GM19395 (cell line): ENCODE results near the gene SOX12.
"Not testable (repeated sequence)": the region's sequence is repeated elsewhere in the genome, so short reads cannot be mapped to it uniquely, and the experiment has no call there.

Experiments
- ATAC-seq: cut with Tn5 transposase; IDR thresholded peaks from one replicate; pipeline ENCODE4 v1.9.1; 2021; ENCODE audit warnings: mild to moderate bottlenecking, moderate library complexity; ENCODE audit not compliant: unreplicated experiment

SOX12 gene

DNA sequence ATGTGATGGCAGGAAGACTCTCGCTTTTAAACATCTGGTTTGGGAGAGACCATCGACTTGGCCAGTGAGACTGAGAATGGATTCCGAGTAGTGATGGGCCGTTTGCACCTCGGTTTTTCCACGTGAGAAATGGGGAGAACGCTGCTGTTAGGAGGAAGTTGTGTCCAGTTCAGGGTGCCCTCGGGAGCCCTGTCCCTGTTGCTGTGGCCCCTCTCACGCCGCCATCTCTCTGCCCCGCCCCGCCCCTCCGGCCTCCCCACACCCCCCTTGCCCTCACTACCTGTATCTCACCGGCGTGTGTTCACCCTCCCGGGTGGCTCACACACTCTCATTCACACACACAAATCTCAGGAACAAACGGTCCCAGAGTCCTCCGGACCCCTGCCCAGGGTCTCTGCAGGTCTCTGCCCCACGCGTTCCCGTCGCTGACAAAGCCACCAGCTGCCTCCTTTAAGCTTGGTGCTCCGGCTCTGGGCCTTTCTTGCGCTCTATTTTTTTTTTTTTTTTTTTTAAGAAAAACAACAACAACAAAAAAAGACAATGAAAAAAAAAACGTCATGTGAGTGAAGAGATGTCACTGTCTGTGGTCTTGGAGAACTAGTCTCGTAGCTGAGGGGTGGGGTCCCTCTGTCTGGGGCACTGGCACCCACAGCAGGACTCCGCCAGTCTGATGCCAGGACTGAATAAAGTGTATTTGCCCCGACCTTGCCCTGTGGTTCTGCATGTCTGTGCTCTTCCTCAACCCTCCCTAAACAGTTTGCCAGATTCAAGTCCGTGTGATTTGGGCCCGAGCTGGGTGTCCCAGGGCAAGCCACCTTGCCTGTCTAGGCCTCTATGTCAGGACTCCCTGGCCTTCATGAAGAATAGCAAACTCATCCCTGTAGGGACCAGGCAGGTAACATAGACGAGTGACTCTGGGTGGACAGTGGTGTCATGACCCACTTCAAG is 2.9 kb downstream of the SOX12 start:
- ATAC-seq, result no peak

DNA sequence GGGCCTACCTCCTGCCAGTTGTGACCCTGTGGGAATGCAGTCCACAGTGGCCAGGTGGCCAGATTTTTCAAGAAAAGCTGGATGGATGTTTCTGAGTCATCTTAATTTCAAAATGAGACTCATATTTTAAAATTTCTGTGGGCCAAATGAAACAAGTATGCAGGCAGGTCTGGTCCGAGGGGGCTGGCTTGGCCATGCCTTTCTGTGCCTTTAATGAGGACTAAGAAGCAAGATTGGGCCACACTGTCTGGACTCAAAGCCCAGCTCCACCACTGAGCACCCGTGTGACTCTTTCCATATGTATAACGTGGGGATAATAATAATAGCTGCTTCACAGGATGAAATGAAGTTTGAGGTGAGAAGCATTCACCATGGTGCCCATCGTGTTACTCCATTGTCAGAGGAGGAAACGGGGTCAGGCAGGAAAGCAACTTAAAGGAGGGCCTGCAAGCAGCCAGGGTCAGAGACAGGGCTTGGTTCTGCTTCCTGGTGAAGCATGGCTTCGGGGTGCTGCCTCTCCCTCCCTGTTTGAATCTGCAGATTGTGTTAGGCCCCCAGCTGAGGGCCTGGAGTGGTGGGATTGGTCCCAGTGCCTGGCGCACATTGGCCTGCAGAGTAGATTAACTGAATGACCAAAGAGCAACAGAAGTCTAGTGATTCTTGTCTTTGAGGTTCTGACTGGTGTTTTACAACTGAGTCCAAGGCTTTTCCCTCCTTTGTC is 3.8 kb downstream of the SOX12 start:
- no peak for ATAC-seq

DNA sequence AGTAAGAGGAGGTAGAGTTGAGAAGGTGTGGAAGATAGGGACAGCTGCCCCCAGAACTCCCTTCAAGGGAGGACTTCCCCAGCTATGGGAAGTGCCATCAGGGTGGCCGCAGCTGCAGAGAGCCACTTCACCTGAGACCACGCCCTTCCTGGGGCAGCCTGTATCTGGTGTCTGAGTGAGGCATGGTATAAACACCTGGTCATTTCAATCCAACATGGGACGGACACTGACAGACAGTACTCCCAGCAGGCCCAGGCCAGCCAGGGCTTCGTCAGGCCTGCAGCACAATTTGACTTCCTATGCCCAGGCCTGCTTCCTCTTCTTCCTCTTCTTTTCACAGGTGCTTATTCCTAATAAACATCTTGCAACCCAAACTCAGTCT is 4.5 kb downstream of the SOX12 start:
- no peak for ATAC-seq

DNA sequence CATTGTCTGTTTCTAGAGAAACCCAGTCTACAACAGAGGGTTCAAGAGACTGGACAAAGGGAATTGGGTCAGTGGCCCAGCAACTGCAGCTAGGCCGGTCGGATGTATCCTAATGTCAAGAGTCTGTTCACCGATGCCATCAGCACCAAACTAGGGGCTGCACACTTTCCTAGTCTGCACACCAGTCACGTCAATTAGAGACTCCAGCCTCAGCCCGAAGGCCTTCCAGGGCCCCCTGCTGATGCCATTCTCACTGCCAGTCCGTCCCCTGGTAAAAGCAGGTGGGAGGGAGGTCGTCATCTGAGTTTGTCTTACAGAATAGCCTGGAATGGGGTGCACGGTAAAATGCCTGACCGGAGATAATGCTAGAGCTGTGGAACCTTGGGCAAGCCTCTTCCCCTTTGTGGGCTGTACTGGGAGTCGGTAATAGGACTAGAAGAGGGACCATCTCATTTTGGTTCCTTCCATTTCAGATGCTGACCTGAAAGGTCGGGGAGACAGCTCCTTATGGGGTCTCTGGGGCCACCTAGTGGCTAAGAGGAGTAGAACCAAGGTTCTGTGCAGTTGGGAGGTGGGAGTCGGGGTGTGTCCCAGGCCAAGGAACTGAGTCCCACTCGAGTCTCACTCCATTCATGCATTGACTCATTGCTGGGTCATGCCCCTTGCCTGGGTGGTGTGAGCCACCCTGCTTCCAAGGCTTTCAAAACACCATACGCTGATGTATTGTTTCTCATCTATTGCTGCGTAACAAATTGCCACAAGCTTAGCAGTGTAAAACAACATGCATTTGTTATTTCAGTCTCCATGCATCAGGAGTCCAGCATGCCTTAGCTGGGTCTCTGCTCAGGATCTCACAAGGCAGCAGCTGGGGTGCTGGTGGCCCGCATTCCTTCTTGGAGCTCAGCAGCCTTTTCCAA is 5.1 kb downstream of the SOX12 start:
- ATAC-seq, result peak; percentile 39

DNA sequence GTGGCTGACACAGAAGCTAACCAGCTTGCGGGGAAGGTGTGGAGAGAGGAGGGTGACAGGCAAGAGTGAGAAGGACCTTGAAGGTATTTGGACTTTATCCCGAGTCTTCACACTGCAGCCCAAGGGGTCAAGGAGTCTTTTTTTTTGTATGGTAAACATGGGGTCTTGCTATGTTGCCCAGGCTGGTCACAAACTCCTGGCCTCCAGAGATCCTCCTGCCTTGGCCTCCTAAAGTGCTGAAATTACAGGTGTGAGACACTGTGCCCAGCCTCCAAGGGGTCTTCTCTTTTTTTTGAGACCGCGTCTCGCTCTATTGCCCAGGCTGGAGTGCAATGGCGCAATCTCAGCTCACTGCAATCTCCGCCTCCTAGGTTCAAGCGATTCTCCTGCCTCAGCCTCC is 9.2 kb downstream of the SOX12 start:
- ATAC-seq, result no peak

DNA sequence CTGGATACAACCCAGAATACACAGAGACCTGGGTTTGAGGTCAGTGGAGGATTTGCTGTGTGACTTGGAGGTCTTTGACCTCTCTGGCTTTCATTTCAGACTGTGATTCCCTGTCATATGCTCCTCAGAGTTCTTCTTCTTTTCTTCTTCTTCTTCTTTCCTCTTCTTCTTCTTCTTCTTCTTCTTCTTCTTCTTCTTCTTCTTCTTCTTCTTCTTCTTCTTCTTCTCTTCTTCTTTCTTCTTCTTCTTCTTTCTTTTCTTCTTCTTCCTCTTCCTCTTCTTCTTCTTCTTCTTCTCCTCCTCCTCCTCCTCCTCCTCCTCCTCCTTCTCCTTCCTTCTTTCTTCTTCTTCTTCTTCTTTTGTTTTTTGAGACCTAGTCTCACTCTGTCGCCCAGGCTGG is 10.7 kb downstream of the SOX12 start:
- ATAC-seq, result not testable (repeated sequence)

DNA sequence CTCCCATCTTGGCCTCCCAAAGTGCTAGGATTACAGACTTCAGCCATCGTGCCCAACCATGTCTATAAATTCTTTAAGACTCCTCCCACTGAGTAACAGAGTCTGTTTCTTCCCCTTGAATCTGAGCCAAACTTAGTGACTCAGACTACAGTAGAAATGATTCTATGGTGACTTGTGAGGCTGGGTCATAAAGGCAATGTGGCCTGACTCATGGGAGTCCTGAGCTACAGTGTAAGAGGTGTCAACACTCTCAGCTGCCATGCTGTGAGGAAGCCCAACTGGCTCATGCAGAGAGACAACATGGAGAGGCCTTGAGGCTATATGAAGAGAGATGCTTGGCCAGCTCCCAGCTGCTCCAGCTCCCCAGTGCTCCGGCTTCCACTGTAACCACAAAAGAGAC is 16.3 kb downstream of the SOX12 start:
- no peak for ATAC-seq

DNA sequence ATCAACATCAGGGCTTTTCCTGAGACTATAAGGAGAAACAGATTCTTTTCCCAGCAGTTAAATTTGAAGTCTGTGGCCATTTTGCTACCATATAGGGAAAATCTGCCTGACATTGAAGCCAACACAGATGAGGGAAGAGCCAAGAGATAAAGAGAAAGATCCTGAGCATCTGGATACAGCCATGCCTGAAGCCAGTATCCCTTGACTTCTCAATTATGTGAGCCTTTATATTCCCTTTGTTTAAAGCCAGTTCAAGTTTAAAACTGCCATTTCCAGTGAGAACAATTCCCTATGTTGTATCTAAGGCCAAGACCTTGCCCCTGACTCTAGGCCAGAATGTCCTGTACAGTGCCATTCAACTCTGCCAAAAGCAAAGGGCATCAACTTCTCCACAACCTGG is 17.8 kb downstream of the SOX12 start:
- ATAC-seq, result no peak

DNA sequence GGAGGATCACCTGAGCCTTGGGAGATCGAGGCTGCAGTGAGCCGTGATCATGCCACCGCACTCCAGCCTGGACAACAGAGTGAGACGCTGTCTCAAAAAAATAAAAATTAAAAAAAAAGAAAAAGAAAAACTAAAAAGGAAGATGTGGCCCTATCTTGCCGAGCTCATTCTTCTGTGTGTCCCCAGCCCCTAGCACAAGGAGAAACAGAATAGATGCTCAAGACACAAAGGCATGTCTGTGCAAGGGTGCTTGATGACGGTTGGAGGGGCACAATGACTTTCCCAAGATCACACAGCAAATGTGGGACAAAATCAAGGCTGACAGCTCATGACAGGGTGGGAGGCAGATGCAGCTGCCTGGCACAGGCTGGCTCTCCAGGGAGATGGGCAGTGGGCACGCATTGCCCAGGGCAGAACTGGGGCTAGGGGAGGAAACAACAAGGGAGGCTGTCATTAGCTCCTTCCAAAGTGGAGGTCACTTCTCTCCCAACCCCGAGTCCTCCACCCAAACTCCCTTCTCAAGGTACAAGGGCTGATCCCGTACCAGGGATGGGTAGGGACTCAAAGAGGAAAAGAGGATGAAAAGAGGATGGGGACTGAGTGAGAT is 20.8 kb downstream of the SOX12 start:
- ATAC-seq, result no peak

DNA sequence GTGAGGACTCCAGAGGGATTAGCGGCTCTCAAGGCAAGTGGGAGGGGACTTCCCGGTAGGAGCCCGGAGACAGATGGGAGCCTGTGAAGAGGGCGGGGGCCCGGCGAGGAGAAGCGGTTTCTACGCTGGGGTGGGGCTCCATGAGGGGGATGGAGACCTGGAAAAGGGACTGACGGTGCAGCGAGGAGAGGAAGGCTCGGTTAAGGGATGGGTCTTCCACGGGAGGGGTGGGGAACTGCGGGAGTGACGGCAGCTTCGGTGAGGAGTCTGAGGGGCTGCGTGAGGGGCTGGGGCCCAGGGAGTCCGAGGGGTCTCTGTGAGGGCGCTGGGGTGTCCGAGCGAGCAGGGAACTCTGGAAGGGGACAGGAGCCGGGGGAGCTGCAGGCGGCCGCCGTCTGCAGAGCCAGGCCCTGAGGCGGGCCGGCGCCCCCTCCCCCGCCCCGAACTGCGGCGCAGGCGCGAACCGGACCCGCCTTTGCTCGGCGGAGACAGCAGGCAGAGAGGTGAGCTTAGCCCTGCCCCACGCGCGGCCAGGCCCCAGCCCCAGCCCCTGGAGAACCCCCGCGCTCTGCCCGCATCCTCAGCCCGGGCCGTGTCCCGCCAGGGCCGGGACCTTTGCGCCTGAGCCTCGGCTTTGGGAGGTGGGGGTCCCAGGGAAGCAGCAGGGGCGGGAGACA is 21.4 kb downstream of the SOX12 start, which contains the start of gene NRSN2:
Gene NRSN2 (plus strand): TSS at position 472 of the 677 bp plus-strand sequence. CDS start 2,533 bp downstream, outside the sequence.
- ATAC-seq, result peak; percentile 39

DNA sequence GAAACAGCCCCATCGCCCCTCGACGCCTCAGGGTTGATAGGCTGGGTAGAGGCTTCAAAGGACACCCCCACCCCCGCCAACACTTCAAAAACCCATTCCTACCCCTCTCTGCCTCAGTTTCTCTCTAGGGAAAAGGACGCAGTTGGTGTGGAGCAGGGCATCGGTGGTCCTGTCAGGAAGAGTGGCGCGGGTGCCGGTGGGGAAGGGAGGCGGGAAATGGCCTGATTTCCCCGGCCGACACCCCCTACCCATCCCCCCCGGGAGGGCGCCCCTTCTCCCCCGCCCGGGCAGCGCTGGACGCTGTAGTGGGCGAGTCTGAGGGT is 21.9 kb downstream of the SOX12 start:
- ATAC-seq, result peak; percentile 9

DNA sequence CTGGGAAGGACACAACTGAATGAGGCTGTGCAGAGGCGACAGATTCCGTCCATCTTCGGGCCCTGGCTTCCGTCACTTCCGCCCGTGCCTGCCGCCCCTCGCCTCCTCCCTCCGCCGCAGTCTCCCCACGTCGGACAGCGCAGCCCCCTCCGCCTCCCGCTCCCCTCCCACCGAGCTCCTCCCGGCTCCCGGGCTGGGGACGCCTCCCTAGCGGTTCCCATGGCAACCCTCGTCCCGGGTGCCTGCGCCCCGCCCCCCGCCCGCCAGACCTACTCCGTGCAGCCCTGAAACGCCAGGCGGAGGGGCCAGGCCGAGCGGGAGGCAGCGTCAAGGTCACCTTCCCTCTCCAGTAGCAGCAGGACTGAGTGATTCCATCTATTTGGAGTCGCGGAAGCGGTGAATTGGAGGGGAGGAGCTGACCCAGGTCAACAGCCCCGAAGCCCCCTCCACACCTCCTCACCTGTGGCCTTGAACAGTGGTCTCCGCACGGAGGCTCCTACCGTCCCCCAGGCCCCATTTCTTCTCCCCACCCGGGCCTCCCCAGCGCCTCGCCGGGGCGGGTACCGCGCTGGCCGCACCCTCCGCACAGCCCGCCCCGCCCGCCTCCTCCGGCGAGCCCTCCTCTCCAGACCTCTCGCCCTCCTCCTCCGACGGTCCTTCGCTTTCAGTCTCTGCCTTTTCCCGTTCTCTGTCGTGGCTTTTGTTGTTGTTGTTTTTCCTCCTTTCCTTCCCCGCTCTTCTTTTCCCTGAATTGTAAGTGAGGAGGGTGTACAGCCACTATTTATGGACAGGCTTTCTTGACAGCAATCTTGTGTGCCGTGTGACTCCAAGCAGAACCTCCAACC is 22.5 kb downstream of the SOX12 start:
- peak; percentile 79 for ATAC-seq

DNA sequence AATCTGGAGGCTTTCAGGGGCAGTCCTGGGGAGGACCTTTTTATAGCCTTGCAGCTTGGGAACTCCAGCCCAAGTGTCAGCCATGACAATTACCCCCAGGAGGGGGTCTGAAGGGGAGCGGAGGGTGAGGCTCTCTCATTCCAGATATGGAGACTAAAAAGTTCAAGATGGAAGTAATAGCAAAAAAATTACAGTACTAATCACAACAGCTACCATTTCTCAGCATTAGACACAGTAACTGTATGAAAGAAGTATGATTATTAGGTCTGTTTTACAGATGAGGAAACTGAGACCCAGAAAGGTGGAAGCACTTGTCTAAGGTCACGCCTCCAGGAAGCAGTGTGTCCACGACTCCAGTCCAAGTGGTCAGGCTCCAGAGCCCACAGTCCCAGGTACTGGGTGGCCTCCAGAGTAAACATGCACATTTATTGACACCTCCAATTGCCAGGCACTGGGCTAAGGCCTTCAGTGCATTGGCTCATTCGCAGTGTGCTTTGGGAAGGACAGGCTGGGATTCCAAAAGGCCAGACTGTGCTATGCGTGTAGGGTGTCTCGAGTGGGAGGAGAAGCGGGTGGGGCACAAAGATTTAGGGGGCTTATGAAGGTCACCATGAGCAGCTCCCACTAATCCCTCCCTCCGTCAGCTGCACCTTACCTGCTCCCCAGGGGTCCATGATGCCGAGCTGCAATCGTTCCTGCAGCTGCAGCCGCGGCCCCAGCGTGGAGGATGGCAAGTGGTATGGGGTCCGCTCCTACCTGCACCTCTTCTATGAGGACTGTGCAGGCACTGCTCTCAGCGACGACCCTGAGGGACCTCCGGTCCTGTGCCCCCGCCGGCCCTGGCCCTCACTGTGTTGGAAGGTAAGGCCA is 23.9 kb downstream of the SOX12 start:
- ATAC-seq, result no peak

DNA sequence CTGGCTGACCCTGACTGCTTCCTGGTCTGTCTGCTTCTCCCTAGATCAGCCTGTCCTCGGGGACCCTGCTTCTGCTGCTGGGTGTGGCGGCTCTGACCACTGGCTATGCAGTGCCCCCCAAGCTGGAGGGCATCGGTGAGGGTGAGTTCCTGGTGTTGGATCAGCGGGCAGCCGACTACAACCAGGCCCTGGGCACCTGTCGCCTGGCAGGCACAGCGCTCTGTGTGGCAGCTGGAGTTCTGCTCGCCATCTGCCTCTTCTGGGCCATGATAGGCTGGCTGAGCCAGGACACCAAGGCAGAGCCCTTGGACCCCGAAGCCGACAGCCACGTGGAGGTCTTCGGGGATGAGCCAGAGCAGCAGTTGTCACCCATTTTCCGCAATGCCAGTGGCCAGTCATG is 27.8 kb downstream of the SOX12 start:
- no peak for ATAC-seq

DNA sequence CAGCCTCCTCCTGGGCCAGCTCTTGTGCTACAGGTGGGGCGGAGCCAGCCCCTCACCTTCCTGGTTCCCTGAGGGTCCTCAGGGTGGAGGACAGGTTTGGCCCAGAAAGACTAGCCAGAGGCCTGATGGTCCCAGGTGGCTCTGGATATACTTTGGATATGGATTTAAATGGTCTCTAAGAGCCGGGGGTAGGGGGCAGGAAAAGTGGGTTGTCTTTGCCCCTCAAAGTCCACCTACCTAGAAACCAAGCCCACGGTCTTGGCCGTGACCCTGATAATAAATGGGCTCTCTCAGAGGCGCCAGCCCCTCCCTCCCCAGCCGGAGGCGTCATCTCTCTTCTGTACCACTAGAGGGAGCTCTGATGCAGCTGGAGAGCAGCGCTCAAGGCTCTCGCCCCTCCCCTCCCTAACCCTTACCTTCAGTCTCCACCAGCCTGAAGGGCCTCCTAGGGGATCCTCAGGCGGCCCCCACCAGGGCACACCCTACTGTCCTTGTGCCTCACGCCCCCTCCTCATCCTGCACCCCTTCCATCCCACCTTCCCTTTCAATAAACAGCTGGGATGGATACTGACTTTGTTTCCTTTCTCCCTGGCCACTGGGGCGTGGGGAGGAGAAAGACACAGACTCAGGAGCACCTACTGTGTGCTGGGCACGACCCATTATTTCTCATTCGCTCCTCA is 29.1 kb downstream of the SOX12 start:
- ATAC-seq, result peak; percentile 85

DNA sequence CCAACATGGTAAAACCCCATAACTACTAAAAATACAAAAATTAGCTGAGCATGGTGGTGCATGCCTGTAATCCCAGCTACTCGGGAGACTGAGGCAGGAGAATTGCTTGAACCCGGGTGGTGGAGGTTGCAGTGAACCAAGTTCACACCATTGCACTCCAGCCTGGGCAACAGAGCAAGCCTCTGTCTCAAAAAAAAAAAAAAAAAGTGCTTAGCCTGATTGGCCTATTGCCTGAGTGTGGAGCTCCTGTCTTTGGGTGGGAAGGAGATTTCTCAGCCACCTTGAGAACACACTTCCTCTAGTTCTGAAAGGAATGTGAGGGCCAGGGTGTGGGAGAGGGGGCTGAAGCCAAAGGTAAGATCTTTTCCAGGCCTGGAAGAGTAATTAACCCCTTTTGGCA is 30.8 kb downstream of the SOX12 start:
- not testable (repeated sequence) for ATAC-seq

DNA sequence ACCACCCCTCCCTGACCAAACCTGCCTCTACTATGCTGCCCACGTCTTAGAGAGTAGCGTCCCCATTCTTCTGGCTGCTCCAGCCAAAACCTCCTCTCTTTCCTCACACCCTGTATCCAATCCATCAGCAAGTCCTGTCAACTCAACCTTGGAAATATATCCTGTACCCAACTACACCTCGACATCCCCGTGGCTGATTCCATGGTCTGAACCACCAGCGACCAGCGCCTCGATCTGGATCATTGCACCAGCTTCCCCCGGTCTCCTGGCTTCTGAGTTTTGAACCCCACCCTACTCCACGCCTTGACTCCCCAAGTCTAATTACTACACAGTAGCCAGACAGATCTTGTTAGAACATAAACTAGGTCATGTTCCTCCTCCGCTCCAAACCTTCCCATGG is 31.4 kb downstream of the SOX12 start:
- ATAC-seq, result no peak
